ENCODE measurements around the gene ARHGAP23.

DNA sequence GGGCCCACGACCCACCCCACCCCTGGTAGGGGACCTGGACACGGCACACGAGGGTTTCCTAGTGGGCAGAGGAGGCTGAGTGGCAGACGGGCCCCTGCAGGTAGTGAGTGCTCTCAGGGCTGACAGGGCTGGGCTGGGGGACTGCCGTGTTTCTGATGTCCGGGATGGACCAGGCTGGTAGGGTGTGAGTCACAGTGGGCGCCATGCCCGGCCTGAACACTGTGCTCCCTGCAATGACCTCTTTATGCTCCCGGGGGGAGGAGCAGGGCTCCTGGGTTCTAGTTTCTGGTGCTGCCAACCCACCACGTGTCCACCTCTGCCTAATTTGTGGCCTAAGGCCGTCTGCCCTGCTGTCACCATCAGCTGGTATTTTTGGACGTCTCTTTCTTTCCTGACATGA, 26.3 kb downstream of the ARHGAP23 start:
- TF ChIP-seq CTCF (IDR thresholded peaks at IDR 0.05; ENCODE audit: poor library complexity, severe bottlenecking) = no peak
- no peak for TF ChIP-seq EP300 (conservative IDR thresholded peaks at IDR 0.05; ENCODE audit: poor library complexity, severe bottlenecking)
- no peak for TF ChIP-seq POLR2AphosphoS5 (IDR thresholded peaks at IDR 0.05)

Data from neural cell (in vitro differentiated cells).